GM12801 (cell line): ENCODE results near the gene SETBP1.

Source experiments
- TF ChIP-seq, protein P1 (sequence below): IDR thresholded peaks from one replicate; pipeline ENCODE4 v1.5.1; 2011; ENCODE audit warnings: control low read depth; ENCODE audit not compliant: insufficient read length; ENCODE audit errors: extremely low read depth

The SETBP1 gene

DNA sequence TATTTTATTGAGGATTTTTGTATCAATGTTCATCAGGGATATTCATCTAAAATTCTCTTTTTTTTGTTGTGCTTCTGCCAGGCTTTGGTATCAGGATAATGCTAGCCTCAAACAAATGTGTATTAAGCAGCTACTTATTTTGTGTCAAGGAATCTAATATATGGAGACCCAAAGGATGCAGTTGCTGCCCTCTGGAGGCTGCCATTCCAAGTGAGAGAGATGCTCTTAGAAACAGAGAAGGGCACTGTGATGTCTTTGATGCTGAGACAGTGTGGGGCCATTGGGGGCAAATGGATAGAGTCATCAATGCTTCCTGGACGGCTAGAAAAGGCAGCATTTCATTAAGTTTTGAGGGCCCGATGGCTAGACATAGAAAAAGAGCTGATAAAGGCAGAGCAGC, 292.6 kb downstream of the SETBP1 start:
- TF ChIP-seq, protein P1, sequence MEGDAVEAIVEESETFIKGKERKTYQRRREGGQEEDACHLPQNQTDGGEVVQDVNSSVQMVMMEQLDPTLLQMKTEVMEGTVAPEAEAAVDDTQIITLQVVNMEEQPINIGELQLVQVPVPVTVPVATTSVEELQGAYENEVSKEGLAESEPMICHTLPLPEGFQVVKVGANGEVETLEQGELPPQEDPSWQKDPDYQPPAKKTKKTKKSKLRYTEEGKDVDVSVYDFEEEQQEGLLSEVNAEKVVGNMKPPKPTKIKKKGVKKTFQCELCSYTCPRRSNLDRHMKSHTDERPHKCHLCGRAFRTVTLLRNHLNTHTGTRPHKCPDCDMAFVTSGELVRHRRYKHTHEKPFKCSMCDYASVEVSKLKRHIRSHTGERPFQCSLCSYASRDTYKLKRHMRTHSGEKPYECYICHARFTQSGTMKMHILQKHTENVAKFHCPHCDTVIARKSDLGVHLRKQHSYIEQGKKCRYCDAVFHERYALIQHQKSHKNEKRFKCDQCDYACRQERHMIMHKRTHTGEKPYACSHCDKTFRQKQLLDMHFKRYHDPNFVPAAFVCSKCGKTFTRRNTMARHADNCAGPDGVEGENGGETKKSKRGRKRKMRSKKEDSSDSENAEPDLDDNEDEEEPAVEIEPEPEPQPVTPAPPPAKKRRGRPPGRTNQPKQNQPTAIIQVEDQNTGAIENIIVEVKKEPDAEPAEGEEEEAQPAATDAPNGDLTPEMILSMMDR = no peak

DNA sequence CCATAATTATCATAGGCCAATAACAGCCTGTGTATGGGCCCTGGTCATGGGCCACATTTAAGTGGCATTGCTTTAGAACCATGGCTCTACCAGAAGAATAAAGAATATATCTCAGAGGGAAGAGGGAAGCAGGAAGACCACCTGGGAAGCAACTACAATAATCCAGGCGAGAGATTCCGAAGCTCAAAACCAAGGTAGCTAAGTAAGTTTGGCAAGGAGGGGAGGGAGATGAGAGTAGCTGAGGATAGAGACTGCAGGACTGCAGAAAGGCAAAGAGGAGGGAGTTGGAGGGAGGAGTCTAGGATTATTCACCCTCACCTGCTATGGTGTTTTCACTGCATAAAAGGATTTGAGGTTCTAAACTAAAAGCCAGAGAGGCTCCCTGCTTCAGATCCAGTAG, 293.5 kb downstream of the SETBP1 start:
- TF ChIP-seq, protein P1 = no peak

DNA sequence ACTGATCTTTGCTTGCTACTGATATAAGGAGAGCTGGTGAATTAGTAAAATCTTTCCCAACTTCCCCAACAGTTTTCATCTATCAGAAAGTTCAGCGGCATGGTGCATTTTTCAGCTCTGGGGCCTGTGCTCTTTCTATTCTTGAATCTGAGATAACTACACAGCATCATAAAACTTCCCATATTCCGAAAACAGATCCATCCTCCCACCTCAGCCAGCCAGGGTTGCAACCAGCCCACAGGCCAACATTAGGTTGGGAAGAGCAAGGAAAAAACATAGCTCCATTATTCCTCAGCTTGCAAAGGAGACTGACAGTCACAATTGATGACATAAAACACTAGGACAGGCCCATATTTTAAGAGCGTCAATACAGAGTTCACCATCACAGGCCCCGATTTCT, 297.2 kb downstream of the SETBP1 start:
- TF ChIP-seq, protein P1 = no peak

DNA sequence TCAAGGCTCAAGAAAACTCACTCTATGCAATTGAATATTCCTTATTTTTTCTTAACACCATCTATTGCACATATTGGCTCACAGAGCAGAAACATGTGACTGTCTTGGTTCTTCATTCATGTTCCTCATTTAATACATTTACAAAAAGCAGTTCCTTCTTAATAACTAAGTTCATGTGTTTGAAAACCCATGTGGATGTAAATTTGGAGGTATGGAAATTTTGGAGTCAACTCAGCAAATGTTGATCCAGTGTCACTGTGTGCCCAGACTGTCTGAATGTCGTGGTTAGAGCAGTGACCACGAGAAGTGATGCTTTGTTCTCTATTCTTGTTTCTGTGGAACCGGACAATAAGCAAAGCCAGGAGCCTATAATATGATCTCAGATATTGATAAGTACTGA, 299.1 kb downstream of the SETBP1 start:
- TF ChIP-seq, protein P1 = no peak

DNA sequence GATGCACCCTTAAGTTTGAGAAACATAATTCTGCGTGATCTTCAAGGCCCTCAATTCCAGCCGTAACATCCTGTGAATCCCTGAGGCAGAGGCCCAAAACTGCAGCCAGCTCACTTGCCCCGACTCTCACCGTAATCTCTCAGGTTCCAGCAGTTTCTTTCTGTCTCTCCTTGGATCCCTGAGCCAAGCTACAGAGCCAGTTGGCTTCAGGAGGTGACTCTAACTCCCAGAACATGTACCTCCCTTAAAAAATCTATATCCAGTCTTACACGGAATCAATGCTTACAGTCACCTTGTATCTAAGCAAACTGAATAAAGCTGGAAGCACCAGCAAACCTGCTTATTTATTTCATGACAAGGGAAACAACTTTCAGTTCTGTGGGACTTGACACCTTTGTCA, 300.4 kb downstream of the SETBP1 start:
- TF ChIP-seq, protein P1 = no peak

DNA sequence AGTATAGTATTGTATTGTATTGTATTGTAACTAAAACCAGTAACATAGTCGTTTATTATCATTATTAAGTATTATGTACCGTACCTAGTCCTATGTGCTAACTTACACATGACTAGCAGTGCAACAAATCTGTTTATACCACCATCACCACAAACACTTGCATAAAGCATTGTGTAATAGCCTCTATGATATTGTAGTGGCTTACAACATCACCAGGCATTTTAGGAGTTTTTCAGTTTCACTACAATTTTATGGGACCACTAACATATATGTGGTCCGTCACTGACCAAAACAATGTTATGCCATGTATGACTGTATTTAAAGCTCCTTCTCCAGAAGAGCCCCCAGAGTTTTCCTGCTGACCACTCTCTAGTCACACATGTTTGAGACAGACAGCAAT, 306.2 kb downstream of the SETBP1 start:
- TF ChIP-seq, protein P1 = no peak

DNA sequence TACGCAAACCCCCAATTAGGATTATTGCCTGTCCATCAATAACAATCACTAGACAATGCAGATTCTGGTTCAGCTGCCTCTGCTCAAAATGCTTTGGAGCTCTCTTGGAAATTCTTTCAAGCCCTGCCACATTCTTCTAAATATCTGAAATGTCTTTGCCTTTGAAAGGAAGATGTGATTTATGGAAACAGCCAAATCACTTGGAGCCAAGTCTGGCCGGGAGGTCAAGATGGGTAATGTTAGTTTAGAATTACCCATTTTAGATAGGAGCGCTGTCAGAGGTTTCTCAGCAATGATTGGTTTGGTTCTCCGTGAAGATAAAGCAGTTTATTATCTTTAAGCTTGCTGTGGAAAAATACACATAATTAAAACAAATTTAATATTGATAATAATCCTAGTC, 306.7 kb downstream of the SETBP1 start:
- TF ChIP-seq, protein P1 = no peak

DNA sequence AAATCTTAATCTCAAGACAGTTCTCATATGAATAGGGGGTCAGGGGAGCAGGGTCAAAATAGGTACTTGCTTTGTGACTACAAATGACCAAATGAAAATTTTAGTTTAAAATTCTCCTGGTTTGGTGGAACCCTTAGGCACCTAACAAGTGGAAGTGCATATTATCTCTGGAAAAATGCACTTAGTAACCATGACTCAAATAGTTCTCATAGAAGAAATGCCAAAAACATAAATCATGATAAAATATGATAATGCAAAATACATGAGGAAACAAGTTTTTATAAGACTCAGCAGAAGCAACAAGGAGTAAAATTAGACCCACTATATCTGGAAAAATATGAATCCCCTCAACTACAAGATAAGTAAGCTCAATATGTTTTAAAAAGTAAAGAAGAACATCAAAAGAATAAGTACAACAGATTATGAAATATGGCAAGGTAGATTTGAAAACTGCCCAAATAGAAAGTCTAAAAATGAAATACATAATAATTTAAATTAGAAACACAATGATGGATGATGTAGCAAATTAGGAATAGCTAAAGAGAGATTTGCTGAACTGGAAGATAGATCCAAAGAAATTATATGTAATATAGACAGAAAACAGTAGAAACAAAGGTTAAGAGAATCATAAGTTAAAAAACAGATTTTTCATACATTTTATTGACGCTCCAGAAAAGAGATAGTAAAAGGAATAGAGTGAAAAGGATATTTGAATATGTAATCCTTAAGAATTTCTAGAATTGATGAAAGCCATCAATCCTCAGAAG, 308.3 kb downstream of the SETBP1 start:
- TF ChIP-seq, protein P1 = no peak
